Loucy (cell line): ENCODE measurements around the gene ALPL.
A peak's percentile ranks its signal among the peaks of the same experiment; 100 is the strongest.
"Not testable (repeated sequence)": the region's sequence is repeated elsewhere in the genome, so short reads cannot be mapped to it uniquely, and the experiment has no call there.

Experiments
- H2AFZ ChIP-seq: fragments of 200-600 bp; sonication (generic); 2 replicates; pipeline ENCODE4 v1.6.0; 2016; ENCODE audit warnings: antibody characterized with exemption, mild to moderate bottlenecking, low read length, moderate library complexity
- H3F3A ChIP-seq: fragments of 200-600 bp; 2 replicates; pipeline ENCODE4 v1.6.0; 2016; ENCODE audit warnings: antibody characterized with exemption, low read depth, mild to moderate bottlenecking
- H3K27me3 ChIP-seq: fragments of 200-600 bp; sonication (generic); 2 replicates; pipeline ENCODE4 v1.6.1; 2014; ENCODE audit warnings: low read length, mild to moderate bottlenecking; ENCODE audit not compliant: insufficient read depth, poor library complexity, severe bottlenecking
- H3K36me3 ChIP-seq: fragments of 200-600 bp; sonication (generic); 2 replicates; pipeline ENCODE4 v1.6.1; 2016; ENCODE audit warnings: low read length; ENCODE audit not compliant: insufficient read depth
- H3K4me1 ChIP-seq: fragments of 200-600 bp; sonication (generic); 2 replicates; pipeline ENCODE4 v1.5.1; 2014; ENCODE audit warnings: low read length, mild to moderate bottlenecking; ENCODE audit not compliant: insufficient read depth, poor library complexity, severe bottlenecking
- H3K4me2 ChIP-seq: fragments of 200-600 bp; sonication (generic); 2 replicates; pipeline ENCODE4 v1.6.0; 2014; ENCODE audit warnings: antibody characterized with exemption, low read length, low read depth, mild to moderate bottlenecking; ENCODE audit not compliant: poor library complexity, severe bottlenecking
- H3K4me3 ChIP-seq: fragments of 200-600 bp; sonication (generic); 2 replicates; pipeline ENCODE4 v1.5.1; 2014; ENCODE audit warnings: low read length, mild to moderate bottlenecking, mixed read lengths; ENCODE audit not compliant: poor library complexity, severe bottlenecking
- H3K79me2 ChIP-seq: fragments of 200-600 bp; sonication (generic); 2 replicates; pipeline ENCODE4 v1.6.1; 2014; ENCODE audit warnings: low read length; ENCODE audit not compliant: insufficient read depth
- H3K9ac ChIP-seq: fragments of 200-600 bp; sonication (generic); 2 replicates; pipeline ENCODE4 v1.6.0; 2014; ENCODE audit warnings: mild to moderate bottlenecking, low read depth, low read length, moderate library complexity; ENCODE audit not compliant: poor library complexity, severe bottlenecking
- H3K9me2 ChIP-seq: fragments of 200-600 bp; sonication (generic); replicated peaks from 2 replicates; pipeline ENCODE4 v1.6.1; 2016; ENCODE audit warnings: low read depth, low read length, mixed read lengths
- H3K9me3 ChIP-seq: fragments of 200-600 bp; sonication (generic); 2 replicates; pipeline ENCODE4 v1.6.1; 2014; ENCODE audit warnings: mild to moderate bottlenecking, antibody characterized with exemption, low read length, low read depth; ENCODE audit not compliant: insufficient read depth
- H4K20me1 ChIP-seq: fragments of 200-600 bp; sonication (generic); 2 replicates; pipeline ENCODE4 v1.6.0; 2014; ENCODE audit warnings: antibody characterized with exemption, low read length, mild to moderate bottlenecking; ENCODE audit not compliant: insufficient read depth, poor library complexity, severe bottlenecking
- EZH2phosphoT487 ChIP-seq: fragments of 200-600 bp; IDR thresholded peaks from 2 replicates; pipeline ENCODE4 v1.6.1; 2018; ENCODE audit warnings: antibody characterized with exemption, mild to moderate bottlenecking, moderate library complexity, borderline replicate concordance
- TF ChIP-seq, protein P1 (sequence below): fragments of 200-600 bp; sonication (generic); conservative IDR thresholded peaks from 2 replicates; pipeline ENCODE4 v1.5.1; 2014; ENCODE audit warnings: mild to moderate bottlenecking, antibody characterized with exemption, low read length

Gene ALPL

GRCh38 chr1:21509351-21510112 lies at the start of gene ALPL:
Gene ALPL (plus strand): TSS chr1:21509423. CDS start chr1:21554082, 44,659 bp downstream.
- Histone ChIP-seq H3K9ac (no peak within 1 kb of the TSS), H4K20me1 (no peaks in the 10 kb centered on the region), H3K27me3 (no peaks in the 10 kb centered on the region), H3K4me3 (no peak within 1 kb of the TSS), H3K4me2 (no peak within 1 kb of the TSS), H3K4me1 (peaks cover 3% of the 10 kb centered on the region), H3F3A (no peaks in the 10 kb centered on the region), H2AFZ (no peak within 1 kb of the TSS), H3K9me2 (no peaks in the 10 kb centered on the region), H3K36me3 (no peaks in the 10 kb centered on the region), H3K9me3 (no peaks in the 10 kb centered on the region), H3K79me2 (no peaks in the 10 kb centered on the region)
- TF ChIP-seq EZH2phosphoT487 = no peak
- TF ChIP-seq, protein P1, sequence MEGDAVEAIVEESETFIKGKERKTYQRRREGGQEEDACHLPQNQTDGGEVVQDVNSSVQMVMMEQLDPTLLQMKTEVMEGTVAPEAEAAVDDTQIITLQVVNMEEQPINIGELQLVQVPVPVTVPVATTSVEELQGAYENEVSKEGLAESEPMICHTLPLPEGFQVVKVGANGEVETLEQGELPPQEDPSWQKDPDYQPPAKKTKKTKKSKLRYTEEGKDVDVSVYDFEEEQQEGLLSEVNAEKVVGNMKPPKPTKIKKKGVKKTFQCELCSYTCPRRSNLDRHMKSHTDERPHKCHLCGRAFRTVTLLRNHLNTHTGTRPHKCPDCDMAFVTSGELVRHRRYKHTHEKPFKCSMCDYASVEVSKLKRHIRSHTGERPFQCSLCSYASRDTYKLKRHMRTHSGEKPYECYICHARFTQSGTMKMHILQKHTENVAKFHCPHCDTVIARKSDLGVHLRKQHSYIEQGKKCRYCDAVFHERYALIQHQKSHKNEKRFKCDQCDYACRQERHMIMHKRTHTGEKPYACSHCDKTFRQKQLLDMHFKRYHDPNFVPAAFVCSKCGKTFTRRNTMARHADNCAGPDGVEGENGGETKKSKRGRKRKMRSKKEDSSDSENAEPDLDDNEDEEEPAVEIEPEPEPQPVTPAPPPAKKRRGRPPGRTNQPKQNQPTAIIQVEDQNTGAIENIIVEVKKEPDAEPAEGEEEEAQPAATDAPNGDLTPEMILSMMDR = no peak

DNA sequence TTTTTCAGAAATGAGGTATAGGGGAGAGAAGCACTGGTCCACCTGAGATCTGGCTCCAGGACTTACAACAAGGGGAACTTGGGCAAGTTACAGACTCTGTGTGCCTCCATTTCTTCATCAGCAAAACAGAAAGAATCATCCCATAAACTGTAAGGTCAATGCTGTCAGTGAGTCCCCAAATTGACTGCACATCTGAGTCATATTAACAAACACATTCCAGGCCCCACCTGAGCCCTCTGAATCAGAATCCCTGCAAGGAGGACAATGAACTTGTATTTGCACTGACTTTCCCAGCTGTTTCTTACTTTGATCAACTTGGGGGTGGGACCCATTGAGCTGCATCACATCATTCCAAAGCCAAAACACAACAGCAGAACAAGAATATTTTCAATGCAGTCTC lies 44.1 kb upstream of the ALPL start:
- not testable (repeated sequence) for H3K79me2 ChIP-seq, H3F3A ChIP-seq, H3K36me3 ChIP-seq, H4K20me1 ChIP-seq, H3K4me3 ChIP-seq, H3K9ac ChIP-seq, H3K4me1 ChIP-seq, H3K4me2 ChIP-seq, H2AFZ ChIP-seq, H3K9me2 ChIP-seq, H3K9me3 ChIP-seq, H3K27me3 ChIP-seq

DNA sequence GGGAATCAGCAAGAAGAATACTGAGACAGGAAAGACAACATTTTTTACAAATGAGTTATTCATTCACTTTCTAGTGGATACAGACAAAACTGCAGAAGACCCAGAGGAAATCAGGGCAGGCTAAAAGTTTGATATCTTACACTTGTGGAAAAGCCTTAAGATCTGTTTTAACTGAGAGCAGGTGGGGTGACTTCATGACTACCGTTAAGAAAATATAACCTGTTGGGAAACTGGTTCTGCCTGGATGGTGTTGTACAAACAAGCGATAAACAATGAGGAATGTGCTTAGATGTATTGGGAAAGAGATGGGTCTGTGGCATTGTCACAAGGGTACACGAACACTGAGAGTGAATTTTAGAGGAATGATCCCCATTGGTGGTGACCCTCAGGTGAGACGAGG lies 41.3 kb upstream of the ALPL start:
- H3K79me2 ChIP-seq, H3K27me3 ChIP-seq, H3K4me3 ChIP-seq, H3K9ac ChIP-seq, H2AFZ ChIP-seq, H3K4me2 ChIP-seq, H3K4me1 ChIP-seq, H3F3A ChIP-seq, H4K20me1 ChIP-seq, H3K9me2 ChIP-seq, H3K9me3 ChIP-seq: not testable (repeated sequence)
- H3K36me3 ChIP-seq = peaks cover 15% of the 10 kb centered on the region; the same call in 1 of the 2 replicates

DNA sequence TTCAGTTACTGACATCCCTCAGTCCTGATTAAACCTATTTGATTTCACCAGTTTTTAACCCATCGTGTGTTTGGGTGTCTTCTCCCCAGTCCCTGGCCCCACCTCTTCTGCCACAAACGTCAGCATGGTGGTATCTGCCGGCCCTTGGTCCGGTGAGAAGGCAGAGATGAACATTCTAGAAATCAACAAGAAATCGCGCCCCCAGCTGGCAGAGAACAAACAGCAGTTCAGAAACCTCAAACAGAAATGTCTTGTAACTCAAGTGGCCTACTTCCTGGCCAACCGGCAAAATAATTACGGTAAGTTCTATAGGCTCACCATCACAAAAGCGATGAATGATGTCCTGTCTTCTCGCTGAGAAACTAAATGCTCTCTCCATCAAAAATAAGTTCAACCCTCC lies 40.6 kb upstream of the ALPL start:
- TF ChIP-seq, protein P1 = peak; percentile 55
- TF ChIP-seq EZH2phosphoT487 = no peak
- Histone ChIP-seq H3K79me2 (no peaks in the 10 kb centered on the region), H3K4me1 (peaks cover 3% of the 10 kb centered on the region), H3K36me3 (peaks cover 21% of the 10 kb centered on the region; the same call in 1 of the 2 replicates), H4K20me1 (no peaks in the 10 kb centered on the region), H2AFZ (no peak overlapping the region), H3K9me2 (no peaks in the 10 kb centered on the region), H3K9ac (no peak overlapping the region), H3K9me3 (no peaks in the 10 kb centered on the region), H3K4me2 (no peak overlapping the region), H3K4me3 (no peak overlapping the region), H3F3A (no peaks in the 10 kb centered on the region), H3K27me3 (no peaks in the 10 kb centered on the region)
